B cell (primary cell): ENCODE results near the gene PBOV1. TPM values are rescaled to one million over a fixed set of nuclear protein-coding genes. Genes with fewer than 3 reads are reported as not detected.

ENCODE experiments used
- ATAC-seq: fragments of 200-7000 bp; cut with Tn5 transposase; one replicate; pipeline ENCODE4 v1.10.0; 2021; ENCODE audit warnings: low read depth, mild to moderate bottlenecking, moderate number of reproducible peaks, moderate library complexity
- CTCF ChIA-PET: fragments of 350-600 bp; sonication (Branson Sonifier 250); formaldehyde crosslinking; loops from one replicate; lab custom pipeline; 2021; ENCODE audit warnings: antibody characterized with exemption, inconsistent platforms; lab: Charles Lee
- POLR2A ChIA-PET: fragments of 350-600 bp; sonication (Branson Sonifier 250); formaldehyde crosslinking; loops from one replicate; lab custom pipeline; 2021; ENCODE audit warnings: antibody characterized with exemption; lab: Charles Lee
- DNase-seq: peaks from one replicate; pipeline ENCODE4 v3.0.0; 2013
- H2AFZ ChIP-seq: 2 replicates; pipeline ENCODE4 v1.6.1; 2012; ENCODE audit warnings: mild to moderate bottlenecking, low read depth, low read length; ENCODE audit not compliant: insufficient read depth, poor library complexity, severe bottlenecking
- H3K27ac ChIP-seq, 2 donors: 1 replicate in 1 of 2; 2 replicates in 1 of 2; pipeline ENCODE4 v1.5.1; 2012 to 2013; ENCODE audit warnings: low read length in 2 of 2, mild to moderate bottlenecking in 2 of 2, moderate library complexity in 1 of 2
- H3K27me3 ChIP-seq, 4 experiments: fragments of 200-600 bp in 1 of 4; sonication (generic) in 1 of 4; replicated peaks in 1 of 4; 1 replicate in 2 of 4; 2 replicates in 2 of 4; pipeline versions ENCODE4 v1.6.1 to v1.7.0; 2013 to 2016; ENCODE audit warnings: low read length in 3 of 4, mild to moderate bottlenecking in 2 of 4, mixed read lengths in 1 of 4, moderate library complexity in 1 of 4; ENCODE audit not compliant: insufficient read depth in 4 of 4, control insufficient read depth in 3 of 4; ENCODE audit errors: control extremely low read depth in 1 of 4
- H3K36me3 ChIP-seq, 2 experiments: replicated peaks in 1 of 2; 1 replicate in 1 of 2; 2 replicates in 1 of 2; pipeline versions ENCODE4 v1.6.1 to v1.7.1; 2013; ENCODE audit warnings: low read length in 1 of 2; ENCODE audit not compliant: insufficient read depth in 2 of 2, control insufficient read depth in 1 of 2; ENCODE audit errors: control extremely low read depth in 1 of 2, extremely low read depth in 1 of 2
- H3K4me1 ChIP-seq, 2 donors: fragments of 200-600 bp in 1 of 2; sonication (generic) in 1 of 2; 1 replicate in 1 of 2; 2 replicates in 1 of 2; pipeline versions ENCODE4 v1.5.1 to v1.6.1; 2013 to 2017; ENCODE audit warnings: low read length in 2 of 2; ENCODE audit not compliant: control insufficient read depth in 2 of 2, insufficient read depth in 2 of 2
- H3K4me2 ChIP-seq: replicated peaks from 2 replicates; pipeline ENCODE3; 2012; ENCODE audit warnings: mild to moderate bottlenecking, low read depth, low read length; ENCODE audit not compliant: poor library complexity, severe bottlenecking
- H3K4me3 ChIP-seq, 5 experiments: fragments of 200-600 bp in 1 of 5; sonication (generic) in 1 of 5; 1 replicate in 3 of 5; 2 replicates in 2 of 5; pipeline versions ENCODE4 v1.5.1 to v1.7.0; 2011 to 2016; ENCODE audit warnings: low read length in 4 of 5, mild to moderate bottlenecking in 4 of 5, low read depth in 2 of 5, control low read depth in 1 of 5, moderate library complexity in 1 of 5; ENCODE audit not compliant: insufficient read depth in 1 of 5; ENCODE audit errors: control extremely low read depth in 1 of 5, extremely low read depth in 1 of 5
- H3K79me2 ChIP-seq: fragments of 200-600 bp; sonication (generic); one replicate; pipeline ENCODE4 v1.6.0; 2016; ENCODE audit warnings: low read length; ENCODE audit not compliant: control insufficient read depth, insufficient read depth
- H3K9ac ChIP-seq: fragments of 200-600 bp; sonication (generic); 2 replicates; pipeline ENCODE4 v1.6.1; 2017; ENCODE audit warnings: mild to moderate bottlenecking, low read length, moderate library complexity
- H3K9me3 ChIP-seq, 3 donors: one replicate each; pipeline versions ENCODE4 v1.6.1 to v1.7.1; 2013; ENCODE audit warnings: low read length in 2 of 3; ENCODE audit not compliant: control insufficient read depth in 2 of 3, insufficient read depth in 1 of 3; ENCODE audit errors: control extremely low read depth in 1 of 3
- H4K20me1 ChIP-seq: 2 replicates; pipeline ENCODE4 v1.6.0; 2012; ENCODE audit warnings: mild to moderate bottlenecking, low read length; ENCODE audit not compliant: insufficient read depth, control insufficient read depth, poor library complexity, severe bottlenecking
- H3K27ac Mint-ChIP-seq: one replicate; pipeline ENCODE4 v1.8.0; 2021; ENCODE audit warnings: mixed read lengths
- H3K27me3 Mint-ChIP-seq: one replicate; pipeline ENCODE4 v1.8.0; 2021; ENCODE audit warnings: mixed read lengths
- H3K4me1 Mint-ChIP-seq: one replicate; pipeline ENCODE4 v1.8.0; 2021; ENCODE audit warnings: mixed read lengths
- H3K4me3 Mint-ChIP-seq: one replicate; pipeline ENCODE4 v1.8.0; 2021; ENCODE audit warnings: mixed read lengths
- H3K9me3 Mint-ChIP-seq: one replicate; pipeline ENCODE4 v1.8.0; 2022; ENCODE audit warnings: mixed read lengths; ENCODE audit not compliant: insufficient read depth
- CTCF ChIP-seq: fragments of 200-600 bp; IDR thresholded peaks from one replicate; pipeline ENCODE4 v1.8.0; 2022; ENCODE audit warnings: antibody characterized with exemption, mild to moderate bottlenecking
- EZH2 ChIP-seq: IDR thresholded peaks from 2 replicates; pipeline ENCODE4 v1.6.1; 2012; ENCODE audit warnings: borderline replicate concordance, low read depth, mild to moderate bottlenecking, moderate library complexity, low read length; ENCODE audit not compliant: insufficient read depth, poor library complexity, severe bottlenecking
- WGBS: methylation state at CpG from one replicate; pipeline ENCODE4 v1.1.5; 2013; ENCODE audit warnings: missing lambda C conversion rate; ENCODE audit not compliant: insufficient coverage; 5-methylcytosine and 5-hydroxymethylcytosine counted together
- intact Hi-C: fragments of 100-400 bp; cut with micrococcal nuclease; formaldehyde crosslinking; loops from one replicate; pipeline ENCODE4 v1.10.0; 2022
- polyA plus RNA-seq: library from polyadenylated mRNA; depleted of rRNA; stranded (reverse); fragments of >200 nt; gene quantifications from 2 replicates; pipeline ENCODE4 v1.2.3, GENCODE V29; 2012
- total RNA-seq, 2 donors: library from RNA; stranded (reverse); fragments of 120-200 nt in 1 of 2; gene quantifications; 1 replicate in 1 of 2; 2 replicates in 1 of 2; pipeline versions ENCODE4 v1.2.3 to v1.2.4, GENCODE V29; 2013 to 2022

The PBOV1 gene
- total and polyA plus RNA-seq, 2 donors (not counting 1 experiment from before 2014, with no cell fraction given): not detected

DNA sequence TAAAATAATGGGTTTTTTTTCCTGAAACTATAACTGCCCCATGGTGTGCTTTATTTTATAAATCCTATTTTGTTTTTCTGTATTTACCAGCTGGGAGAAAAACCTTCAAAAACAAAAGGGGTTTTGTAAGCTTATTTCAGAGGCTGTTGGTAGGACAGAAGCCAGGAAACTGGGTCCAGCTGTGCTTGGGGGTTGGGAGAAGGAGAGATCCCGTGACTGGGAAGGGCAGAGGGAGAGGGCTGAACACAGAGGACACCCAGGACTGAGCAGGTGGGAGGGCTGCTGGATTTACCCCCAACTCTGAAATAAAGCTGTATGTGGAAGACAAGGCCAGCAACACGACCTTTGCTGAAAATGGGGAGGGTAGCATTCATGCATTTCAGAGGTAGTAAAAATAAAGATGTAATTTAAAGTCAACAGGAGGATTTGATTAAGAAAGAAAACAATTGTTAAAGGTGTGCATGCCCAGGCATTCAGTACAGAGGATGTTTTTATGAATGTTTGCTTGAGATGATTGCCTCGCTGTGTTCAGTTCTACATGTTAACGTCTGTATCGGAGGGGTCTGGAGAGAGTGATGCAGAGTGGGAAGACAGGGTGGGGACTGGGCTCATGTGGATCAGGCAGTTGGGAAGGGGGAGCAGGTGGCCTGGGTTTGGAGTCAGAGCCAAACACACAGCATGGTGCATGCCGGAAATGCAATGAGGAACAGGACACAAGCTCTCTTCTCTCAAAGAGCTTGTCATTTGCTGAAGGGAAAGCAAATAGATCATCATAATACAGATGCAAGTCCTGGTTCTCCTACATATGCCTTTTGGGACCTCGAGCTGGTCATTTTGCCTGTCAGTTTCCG is 35.1 kb downstream of the PBOV1 start:
- peaks cover 3 to 6% (median 3%) of the 10 kb centered on the region in 3 donors for H3K9me3 ChIP-seq
- intact Hi-C loops: no loop called here
- Mint-ChIP-seq H3K9me3 (peaks cover 3% of the 10 kb centered on the region), H3K4me3 (no peak overlapping the region), H3K4me1 (no peaks in the 10 kb centered on the region), H3K27me3 (peaks cover 47% of the 10 kb centered on the region), H3K27ac (no peak overlapping the region)
- no peaks in the 10 kb centered on the region for H3K79me2 ChIP-seq
- TF ChIP-seq EZH2: no peak
- TF ChIP-seq CTCF: no peak
- H3K36me3 ChIP-seq: no peaks in the 10 kb centered on the region
- CTCF ChIA-PET: no interaction called here
- no peak overlapping the region for H3K4me3 ChIP-seq
- ATAC-seq (no peak), DNase-seq (no peak)
- POLR2A ChIA-PET: no interaction called here
- WGBS: 76% methylated on average over 7 of the region's 8 CpGs
- H4K20me1 ChIP-seq: no peaks in the 10 kb centered on the region
- H2AFZ ChIP-seq: no peak overlapping the region
- H3K27me3 ChIP-seq: peaks cover 0 to 11% (median 7%) of the 10 kb centered on the region in 4 experiments
- H3K9ac ChIP-seq: no peak overlapping the region
- H3K4me2 ChIP-seq: no peak overlapping the region
- no peak overlapping the region for H3K27ac ChIP-seq
- H3K4me1 ChIP-seq: no peaks in the 10 kb centered on the region

GRCh38 chr6:138176652-138177232 is 41.5 kb downstream of the PBOV1 start:
- TF ChIP-seq CTCF: no peak
- no peak for TF ChIP-seq EZH2

More at GRCh38 chr6:138176652-138177232, 41.5 kb downstream of the PBOV1 start:
- ATAC-seq (no peak), DNase-seq (no peak)
- H3K4me2 ChIP-seq: no peak overlapping the region
- WGBS: no CpG with 5 or more reads among the region's 2 CpGs
- intact Hi-C loops: no loop called here
- H3K4me1 ChIP-seq: no peaks in the 10 kb centered on the region
- H3K27me3 Mint-ChIP-seq: peaks cover 36% of the 10 kb centered on the region
- peaks cover 14% of the 10 kb centered on the region for H3K9me3 Mint-ChIP-seq
- H3K27me3 ChIP-seq: peaks cover 0 to 9% (median 5%) of the 10 kb centered on the region in 4 experiments
- H3K27ac ChIP-seq: no peak overlapping the region
- H3K27ac Mint-ChIP-seq: no peak overlapping the region
- H3K4me1 Mint-ChIP-seq: no peaks in the 10 kb centered on the region
- POLR2A ChIA-PET: no interaction called here
- no peaks in the 10 kb centered on the region for H4K20me1 ChIP-seq
- CTCF ChIA-PET: interaction anchor here (0.7 kb wide), 1 partner anchor 474 kb away, joined by 3 read pairs; no protein-coding TSS in a partner anchor
- H3K4me3 Mint-ChIP-seq: no peak overlapping the region
- no peaks in the 10 kb centered on the region for H3K79me2 ChIP-seq
- no peak overlapping the region for H3K9ac ChIP-seq
- H3K9me3 ChIP-seq: peaks cover 7 to 23% (median 13%) of the 10 kb centered on the region in 3 donors
- H2AFZ ChIP-seq: no peak overlapping the region
- no peak overlapping the region for H3K4me3 ChIP-seq
- H3K36me3 ChIP-seq: no peaks in the 10 kb centered on the region
